ENCODE data around the gene PELI1. TPM values are rescaled to one million over a fixed set of nuclear protein-coding genes. Genes with fewer than 3 reads are reported as not detected.
"Not testable (repeated sequence)": the region's sequence is repeated elsewhere in the genome, so short reads cannot be mapped to it uniquely, and the experiment has no call there.

PELI1 gene
- total RNA-seq, 2 donors from 2014 or later: 23.4 to 30.7 TPM

DNA sequence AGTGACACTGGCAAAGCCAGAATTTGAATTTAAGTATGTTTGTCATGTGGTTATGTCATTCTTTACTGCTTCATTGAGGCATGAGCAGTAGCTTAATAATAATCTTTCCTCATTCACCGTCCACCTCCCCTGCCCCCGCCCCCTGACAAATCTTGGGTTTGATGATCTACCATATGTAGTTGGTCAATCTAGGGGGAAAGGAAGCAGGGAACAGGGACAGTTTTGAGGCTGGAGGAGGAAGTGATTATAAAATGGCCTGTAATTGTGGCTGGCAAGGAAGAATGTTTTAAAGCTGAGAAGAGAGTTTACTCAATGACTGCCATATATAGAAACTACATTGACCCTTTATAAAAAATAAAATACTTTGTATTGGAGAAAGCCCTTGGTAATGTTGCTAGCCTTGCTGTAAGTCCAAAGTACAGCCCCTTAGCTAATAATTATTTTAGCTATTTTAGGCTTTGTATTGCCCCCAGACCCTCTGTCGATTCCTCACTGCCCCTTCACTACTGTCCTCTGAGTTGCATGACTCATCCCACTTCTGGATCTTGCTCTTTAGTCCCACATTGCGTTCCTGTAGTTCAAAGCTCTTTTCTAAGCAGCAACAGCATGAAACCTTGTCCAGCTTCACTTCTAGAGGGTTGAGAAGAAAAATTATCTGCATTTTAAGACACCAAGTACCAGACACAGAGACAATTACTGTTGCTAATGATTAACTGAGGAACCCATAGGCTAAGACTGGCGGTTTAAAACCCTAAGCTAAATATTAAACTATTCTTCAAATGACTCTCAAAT, 38.4 kb downstream of the PELI1 start:
- H3K27ac ChIP-seq: no peak overlapping the region
- no peaks in the 10 kb centered on the region for H3K27me3 ChIP-seq (replicated peaks; ENCODE audit: insufficient read depth)
- no peaks in the 10 kb centered on the region for H3K9me3 ChIP-seq
- no peak for DNase-seq (ENCODE audit: low spot score)
- peaks cover 6 to 15% of the 10 kb centered on the region in 2 donors for H3K4me1 ChIP-seq (ENCODE audit: control insufficient read depth in 1 of 2, low read depth in 2 of 2)
- no peak for TF ChIP-seq CTCF (IDR thresholded peaks at IDR 0.05)
- H3K36me3 ChIP-seq: no peaks in the 10 kb centered on the region
- ATAC-seq (ENCODE audit: insufficient number of reproducible peaks, low FRiP score, low read depth): no peak
- H3K4me3 ChIP-seq: no peak overlapping the region

DNA sequence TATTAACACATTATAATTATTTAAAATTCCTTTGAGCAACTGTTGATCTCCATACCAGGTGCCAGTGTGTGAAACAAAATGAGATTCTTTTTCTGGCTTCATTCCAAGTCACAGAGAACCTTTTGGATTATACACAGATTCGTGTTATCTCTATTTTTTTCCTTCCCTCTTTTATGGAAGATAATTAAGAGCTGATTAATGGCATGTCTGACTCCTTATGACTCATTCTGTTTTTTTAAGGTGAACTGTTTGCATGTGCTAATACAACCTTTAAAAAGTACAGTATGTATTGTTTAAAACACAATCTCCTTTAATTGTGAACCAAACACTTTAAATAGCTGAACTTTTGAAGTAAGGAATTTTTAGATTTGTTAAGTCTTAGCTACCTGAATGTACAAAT, 39.3 kb downstream of the PELI1 start:
- no peak for DNase-seq (ENCODE audit: low spot score)
- TF ChIP-seq CTCF (IDR thresholded peaks at IDR 0.05): no peak
- no peak overlapping the region for H3K4me3 ChIP-seq
- H3K27ac ChIP-seq: no peak overlapping the region
- no peaks in the 10 kb centered on the region for H3K27me3 ChIP-seq (replicated peaks; ENCODE audit: insufficient read depth)
- no peak for ATAC-seq (ENCODE audit: insufficient number of reproducible peaks, low FRiP score, low read depth)
- peaks cover 6 to 15% of the 10 kb centered on the region in 2 donors for H3K4me1 ChIP-seq (ENCODE audit: control insufficient read depth in 1 of 2, low read depth in 2 of 2)
- no peaks in the 10 kb centered on the region for H3K9me3 ChIP-seq
- no peaks in the 10 kb centered on the region for H3K36me3 ChIP-seq

DNA sequence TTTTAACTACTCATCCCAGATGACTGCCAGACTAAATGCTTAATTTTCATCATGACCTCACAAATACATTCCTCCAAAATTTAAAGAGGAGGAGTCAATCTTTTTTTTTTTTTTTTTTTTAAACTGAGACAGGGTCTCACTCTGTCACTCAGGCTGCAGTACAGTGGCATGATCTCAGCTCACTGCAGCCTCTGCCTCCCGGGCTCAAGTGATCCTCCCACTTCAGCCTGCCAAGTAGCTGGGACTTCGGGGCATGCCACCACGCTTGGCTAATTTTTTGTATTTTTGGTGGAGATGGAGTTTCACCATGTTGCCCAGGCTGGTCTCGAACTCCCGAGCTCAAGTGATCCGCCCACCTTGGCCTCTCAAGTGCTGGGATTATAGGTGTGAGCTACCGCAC, 41.5 kb downstream of the PELI1 start:
- not testable (repeated sequence) for H3K36me3 ChIP-seq; H3K27me3 ChIP-seq (replicated peaks; ENCODE audit: insufficient read depth); H3K4me3 ChIP-seq; H3K4me1 ChIP-seq (ENCODE audit: control insufficient read depth in 1 of 2, low read depth in 2 of 2); DNase-seq (ENCODE audit: low spot score); H3K27ac ChIP-seq; H3K9me3 ChIP-seq; ATAC-seq (ENCODE audit: insufficient number of reproducible peaks, low FRiP score, low read depth)

- no peak for DNase-seq (ENCODE audit: low spot score)
- Histone ChIP-seq H3K4me1 (ENCODE audit: control insufficient read depth in 1 of 2, low read depth in 2 of 2) (no peaks in the 10 kb centered on the region), H3K9me3 (no peaks in the 10 kb centered on the region), H3K27ac (no peak overlapping the region), H3K36me3 (peaks cover 3% of the 10 kb centered on the region), H3K4me3 (no peak overlapping the region), H3K27me3 (replicated peaks; ENCODE audit: insufficient read depth) (no peaks in the 10 kb centered on the region)
- no peak for ATAC-seq (ENCODE audit: insufficient number of reproducible peaks, low FRiP score, low read depth)
- no peak for TF ChIP-seq CTCF (IDR thresholded peaks at IDR 0.05)
Measured at GRCh38 chr2:64101141-64101591, 43.1 kb downstream of the PELI1 start.

- DNase-seq (ENCODE audit: low spot score); H3K4me3 ChIP-seq; H3K27me3 ChIP-seq (replicated peaks; ENCODE audit: insufficient read depth); H3K4me1 ChIP-seq (ENCODE audit: control insufficient read depth in 1 of 2, low read depth in 2 of 2); H3K9me3 ChIP-seq; H3K27ac ChIP-seq; ATAC-seq (ENCODE audit: insufficient number of reproducible peaks, low FRiP score, low read depth); H3K36me3 ChIP-seq: not testable (repeated sequence)
Measured at GRCh38 chr2:64100584-64100983, 43.6 kb downstream of the PELI1 start.

GRCh38 chr2:64094663-64095382, 49.4 kb downstream of the PELI1 start:
- H3K27me3 ChIP-seq (replicated peaks; ENCODE audit: insufficient read depth): no peaks in the 10 kb centered on the region
- H3K27ac ChIP-seq: no peak overlapping the region
- H3K9me3 ChIP-seq: no peaks in the 10 kb centered on the region
- peaks cover 21% of the 10 kb centered on the region for H3K36me3 ChIP-seq
- ATAC-seq (ENCODE audit: insufficient number of reproducible peaks, low FRiP score, low read depth) (no peak), DNase-seq (ENCODE audit: low spot score) (no peak)
- H3K4me3 ChIP-seq: no peak overlapping the region
- no peaks in the 10 kb centered on the region for H3K4me1 ChIP-seq (ENCODE audit: control insufficient read depth in 1 of 2, low read depth in 2 of 2)
- no peak for TF ChIP-seq CTCF (IDR thresholded peaks at IDR 0.05)
